Duodenal mucosa (tissue), 2 donors: ENCODE results near the gene TOMM22.

Source experiments
- H3K27ac ChIP-seq: one replicate; pipeline ENCODE4 v1.7.0; 2013; ENCODE audit warnings: low read depth, low read length
- H3K27me3 ChIP-seq, 2 donors: one replicate each; pipeline ENCODE4 v1.7.0; 2013; ENCODE audit warnings: low read length in 2 of 2, control low read depth in 1 of 2; ENCODE audit not compliant: insufficient read depth in 2 of 2, control insufficient read depth in 1 of 2
- H3K36me3 ChIP-seq, 2 donors: one replicate each; pipeline ENCODE4 v1.7.0; 2013; ENCODE audit warnings: low read length in 2 of 2, control low read depth in 1 of 2; ENCODE audit not compliant: insufficient read depth in 2 of 2, control insufficient read depth in 1 of 2
- H3K4me1 ChIP-seq, 2 donors: one replicate each; pipeline ENCODE4 v1.7.0; 2013; ENCODE audit warnings: low read length in 2 of 2, control low read depth in 1 of 2; ENCODE audit not compliant: insufficient read depth in 2 of 2, control insufficient read depth in 1 of 2
- H3K4me3 ChIP-seq, 2 donors: one replicate each; pipeline ENCODE4 v1.7.0; 2013; ENCODE audit warnings: low read length in 2 of 2, low read depth in 1 of 2
- H3K9ac ChIP-seq, 2 donors: one replicate each; pipeline ENCODE4 v1.7.0; 2013; ENCODE audit warnings: low read length in 2 of 2, low read depth in 1 of 2
- H3K9me3 ChIP-seq, 2 donors: one replicate each; pipeline ENCODE4 v1.7.0; 2013; ENCODE audit warnings: low read length in 2 of 2, control low read depth in 1 of 2; ENCODE audit not compliant: control insufficient read depth in 1 of 2

Gene TOMM22

DNA sequence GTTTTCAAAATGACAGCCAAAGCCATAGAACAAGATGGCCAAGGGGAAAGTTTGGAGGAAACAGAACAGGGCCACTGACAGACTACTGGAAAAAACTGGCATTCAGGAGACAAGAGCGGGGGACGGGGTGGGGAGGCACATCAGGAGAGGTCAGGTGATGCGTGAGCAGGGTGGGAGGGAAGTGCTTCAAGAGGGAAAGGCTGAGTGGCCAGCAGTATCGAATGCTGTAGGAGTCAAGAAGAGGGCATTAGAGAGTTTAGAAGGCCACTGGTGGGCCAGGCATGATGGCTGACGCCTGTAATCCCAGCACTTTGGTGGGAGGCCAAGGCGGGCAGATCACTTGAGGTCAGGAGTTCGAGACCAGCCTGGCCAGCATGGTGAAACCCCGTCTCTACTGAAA, 32.2 kb downstream of the TOMM22 start:
- Histone ChIP-seq H3K4me1 (peaks cover 17 to 18% of the 10 kb centered on the region in 2 donors), H3K27ac (no peak overlapping the region), H3K36me3 (peaks cover 10 to 54% of the 10 kb centered on the region in 2 donors), H3K9me3 (no peaks in the 10 kb centered on the region), H3K27me3 (no peaks in the 10 kb centered on the region), H3K4me3 (no peak overlapping the region), H3K9ac (no peak overlapping the region)

- Histone ChIP-seq H3K27me3 (no peaks in the 10 kb centered on the region), H3K4me1 (peaks cover 9 to 11% of the 10 kb centered on the region in 2 donors), H3K9ac (no peak overlapping the region), H3K36me3 (peaks cover 10 to 50% of the 10 kb centered on the region in 2 donors), H3K4me3 (no peak overlapping the region), H3K27ac (no peak overlapping the region), H3K9me3 (no peaks in the 10 kb centered on the region)
Observed at GRCh38 chr22:38715176-38715764, 33.5 kb downstream of the TOMM22 start.

DNA sequence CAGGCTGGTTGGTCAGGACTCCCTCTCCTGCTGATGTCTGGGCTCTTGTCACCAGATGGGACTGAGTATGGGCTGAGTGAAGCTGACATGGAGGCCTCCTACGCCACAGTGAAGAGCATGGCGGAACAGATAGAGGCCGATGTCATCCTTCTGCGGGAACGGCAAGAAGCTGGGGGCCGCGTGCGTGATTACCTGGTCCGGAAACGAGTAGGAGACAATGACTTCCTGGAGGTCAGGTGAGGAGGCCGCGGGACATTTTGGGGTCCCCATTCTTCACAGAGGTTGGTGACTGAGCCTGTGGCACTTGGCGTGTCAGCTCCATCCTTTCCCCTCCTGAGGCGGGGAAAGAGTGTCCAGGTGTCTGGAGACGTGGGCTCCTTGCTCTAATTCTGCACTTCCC, 34.1 kb downstream of the TOMM22 start:
- Histone ChIP-seq H3K4me1 (peaks cover 9 to 10% of the 10 kb centered on the region in 2 donors), H3K4me3 (no peak overlapping the region), H3K27me3 (no peaks in the 10 kb centered on the region), H3K27ac (no peak overlapping the region), H3K9me3 (no peaks in the 10 kb centered on the region), H3K36me3 (peaks cover 13 to 49% of the 10 kb centered on the region in 2 donors), H3K9ac (no peak overlapping the region)

- Histone ChIP-seq H3K4me1 (peaks cover 9 to 10% of the 10 kb centered on the region in 2 donors), H3K9ac (no peak overlapping the region), H3K9me3 (no peaks in the 10 kb centered on the region), H3K4me3 (no peak overlapping the region), H3K27me3 (no peaks in the 10 kb centered on the region), H3K27ac (no peak overlapping the region), H3K36me3 (peaks cover 13 to 51% of the 10 kb centered on the region in 2 donors)
Observed at GRCh38 chr22:38716271-38716670, 34.5 kb downstream of the TOMM22 start.

GRCh38 chr22:38716826-38717225, 35.1 kb downstream of the TOMM22 start:
- Histone ChIP-seq H3K27me3 (no peaks in the 10 kb centered on the region), H3K4me3 (no peak overlapping the region), H3K4me1 (peaks cover 9 to 10% of the 10 kb centered on the region in 2 donors), H3K9ac (no peak overlapping the region), H3K27ac (no peak overlapping the region), H3K9me3 (no peaks in the 10 kb centered on the region), H3K36me3 (peaks cover 13 to 56% of the 10 kb centered on the region in 2 donors)

DNA sequence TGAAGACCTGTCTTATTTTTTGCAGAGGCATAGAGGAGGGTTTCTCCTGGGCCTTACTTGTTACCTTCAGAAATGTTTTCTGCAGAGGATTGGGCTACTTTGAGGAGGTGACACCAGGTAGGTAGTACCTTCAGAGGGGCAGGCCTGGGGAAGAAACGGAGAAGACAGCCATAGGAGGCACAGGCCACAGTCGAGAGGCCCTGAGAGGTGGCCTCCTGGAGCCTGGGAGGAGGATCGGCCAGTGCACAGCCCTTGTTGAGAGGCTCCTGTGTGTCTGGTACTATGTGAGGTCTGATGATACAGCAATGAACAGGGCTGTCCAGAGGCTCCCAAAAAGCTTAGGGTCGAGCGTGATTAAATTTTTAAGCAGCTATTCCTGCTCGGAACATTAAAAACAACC, 35.5 kb downstream of the TOMM22 start:
- Histone ChIP-seq H3K9me3 (no peaks in the 10 kb centered on the region), H3K27me3 (no peaks in the 10 kb centered on the region), H3K27ac (no peak overlapping the region), H3K4me1 (peaks cover 9 to 10% of the 10 kb centered on the region in 2 donors), H3K9ac (no peak overlapping the region), H3K4me3 (no peak overlapping the region), H3K36me3 (peaks cover 13 to 60% of the 10 kb centered on the region in 2 donors)

GRCh38 chr22:38718414-38718813, 36.7 kb downstream of the TOMM22 start:
- H3K27ac ChIP-seq: no peak overlapping the region
- H3K27me3 ChIP-seq: no peaks in the 10 kb centered on the region
- H3K4me3 ChIP-seq: no peak overlapping the region
- H3K36me3 ChIP-seq: peaks cover 23 to 65% of the 10 kb centered on the region in 2 donors
- no peaks in the 10 kb centered on the region for H3K9me3 ChIP-seq
- H3K9ac ChIP-seq: no peak overlapping the region
- peaks cover 9% of the 10 kb centered on the region in 2 donors for H3K4me1 ChIP-seq

DNA sequence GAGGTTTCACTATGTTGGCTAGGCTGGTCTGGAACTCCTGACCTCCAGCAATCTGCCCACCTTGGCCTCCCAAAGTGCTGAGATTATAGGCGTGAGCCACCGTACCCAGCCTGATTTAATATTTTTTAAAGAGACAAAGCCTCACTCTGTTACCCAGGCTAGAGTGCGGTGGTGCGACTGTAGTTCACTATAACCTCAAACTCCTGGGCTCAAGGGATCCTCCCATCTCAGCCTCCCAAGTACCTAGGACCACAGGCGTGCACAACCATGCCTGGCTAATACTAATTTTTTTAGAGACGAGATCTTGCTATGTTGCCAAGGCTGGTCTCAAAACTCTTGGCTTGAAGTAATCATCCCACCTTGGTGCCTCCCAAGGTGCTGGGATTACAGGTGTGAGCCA, 37.4 kb downstream of the TOMM22 start:
- H3K27me3 ChIP-seq: no peaks in the 10 kb centered on the region
- H3K4me3 ChIP-seq: no peak overlapping the region
- H3K27ac ChIP-seq: no peak overlapping the region
- peaks cover 31 to 73% of the 10 kb centered on the region in 2 donors for H3K36me3 ChIP-seq
- H3K9me3 ChIP-seq: no peaks in the 10 kb centered on the region
- H3K4me1 ChIP-seq: peaks cover 5 to 9% of the 10 kb centered on the region in 2 donors
- no peak overlapping the region for H3K9ac ChIP-seq

- Histone ChIP-seq H3K4me1 (peaks cover 5 to 6% of the 10 kb centered on the region in 2 donors), H3K36me3 (peaks cover 42 to 80% of the 10 kb centered on the region in 2 donors), H3K4me3 (no peak overlapping the region), H3K27ac (no peak overlapping the region), H3K9ac (no peak overlapping the region), H3K27me3 (no peaks in the 10 kb centered on the region), H3K9me3 (no peaks in the 10 kb centered on the region)
Observed at GRCh38 chr22:38720350-38720749, 38.6 kb downstream of the TOMM22 start.

DNA sequence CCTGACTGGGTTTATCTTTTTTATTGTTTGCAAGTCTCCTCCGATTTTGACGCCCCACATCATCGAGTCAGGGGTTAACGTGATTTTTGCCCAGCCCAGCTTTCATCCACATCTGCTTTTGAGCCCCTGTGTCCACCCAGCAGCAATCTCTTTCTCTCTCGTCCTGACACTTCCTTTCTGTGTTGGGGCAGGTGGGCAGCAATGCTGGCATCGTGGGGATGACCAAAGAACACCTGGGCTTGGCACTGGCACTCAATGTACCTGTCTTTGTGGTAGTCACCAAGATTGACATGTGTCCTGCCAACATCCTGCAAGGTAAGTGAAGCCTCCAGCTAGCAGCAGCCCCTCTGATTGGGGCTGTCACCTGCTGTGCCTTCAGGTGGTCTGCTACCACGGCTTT, 39.8 kb downstream of the TOMM22 start:
- H3K4me3 ChIP-seq: no peak overlapping the region
- H3K27ac ChIP-seq: no peak overlapping the region
- no peaks in the 10 kb centered on the region for H3K27me3 ChIP-seq
- no peaks in the 10 kb centered on the region for H3K9me3 ChIP-seq
- no peak overlapping the region for H3K9ac ChIP-seq
- peaks cover 51 to 80% of the 10 kb centered on the region in 2 donors for H3K36me3 ChIP-seq
- peaks cover 5% of the 10 kb centered on the region in 2 donors for H3K4me1 ChIP-seq
